Common myeloid progenitor, CD34-positive (primary cell): ENCODE data around the gene HOXA10.

Experiments
- CTCF ChIA-PET: fragments of 350-600 bp; sonication (Branson Sonifier 250); formaldehyde crosslinking; loops from one replicate; lab custom pipeline; 2021; ENCODE audit warnings: antibody characterized with exemption; lab: Charles Lee
- POLR2A ChIA-PET: fragments of 350-600 bp; sonication (Branson Sonifier 250); formaldehyde crosslinking; loops from one replicate; lab custom pipeline; 2021; ENCODE audit warnings: antibody characterized with exemption; lab: Charles Lee
- DNase-seq, 3 donors: peaks; one replicate each; pipeline versions ENCODE4 v3.0.0 to v3.0.0-alpha.2; 2013
- H3K27ac ChIP-seq, 2 experiments: 1 replicate in 1 of 2; 2 replicates in 1 of 2; pipeline ENCODE4 v1.7.0; 2013; ENCODE audit warnings: inconsistent platforms in 2 of 2, low read length in 2 of 2, mild to moderate bottlenecking in 2 of 2, low read depth in 1 of 2, moderate library complexity in 1 of 2; ENCODE audit not compliant: severe bottlenecking in 2 of 2, insufficient read depth in 1 of 2, poor library complexity in 1 of 2
- H3K27me3 ChIP-seq, 5 experiments: replicated peaks in 2 of 5; 1 replicate in 3 of 5; 2 replicates in 2 of 5; pipeline versions ENCODE4 v1.6.1 to v1.7.0; 2013; ENCODE audit warnings: low read length in 4 of 5, mild to moderate bottlenecking in 2 of 5, moderate library complexity in 2 of 5, inconsistent platforms in 1 of 5; ENCODE audit not compliant: insufficient read depth in 5 of 5, control insufficient read depth in 4 of 5
- H3K36me3 ChIP-seq, 4 experiments: 1 replicate in 2 of 4; 2 replicates in 2 of 4; pipeline versions ENCODE4 v1.6.1 to v1.7.0; 2013; ENCODE audit warnings: low read length in 3 of 4, control low read depth in 1 of 4, mild to moderate bottlenecking in 1 of 4; ENCODE audit not compliant: control insufficient read depth in 4 of 4, insufficient read depth in 4 of 4
- H3K4me1 ChIP-seq, 4 experiments: 1 replicate in 3 of 4; 2 replicates in 1 of 4; pipeline versions ENCODE4 v1.6.1 to v1.7.1; 2013; ENCODE audit warnings: low read length in 3 of 4, mild to moderate bottlenecking in 3 of 4, control low read depth in 1 of 4, inconsistent platforms in 1 of 4, moderate library complexity in 1 of 4; ENCODE audit not compliant: control insufficient read depth in 4 of 4, insufficient read depth in 4 of 4; ENCODE audit errors: control extremely low read depth in 1 of 4
- H3K4me3 ChIP-seq, 7 experiments: 1 replicate in 4 of 7; 2 replicates in 3 of 7; pipeline versions ENCODE4 v1.5.1 to v1.7.0; 2013; ENCODE audit warnings: mild to moderate bottlenecking in 7 of 7, low read length in 6 of 7, moderate library complexity in 6 of 7, inconsistent platforms in 2 of 7, low read depth in 2 of 7, control low read depth in 1 of 7; ENCODE audit not compliant: insufficient read depth in 4 of 7, control insufficient read depth in 1 of 7; ENCODE audit errors: extremely low read depth in 1 of 7
- H3K9me3 ChIP-seq, 5 experiments: 1 replicate in 4 of 5; 2 replicates in 1 of 5; pipeline versions ENCODE4 v1.6.1 to v1.7.1; 2013; ENCODE audit warnings: low read length in 4 of 5, mild to moderate bottlenecking in 2 of 5, inconsistent platforms in 1 of 5, low read depth in 1 of 5, moderate library complexity in 1 of 5; ENCODE audit not compliant: control insufficient read depth in 4 of 5, insufficient read depth in 2 of 5; ENCODE audit errors: control extremely low read depth in 1 of 5
- WGBS: methylation state at CpG from one replicate; pipeline ENCODE4 v1.1.5; 2013; ENCODE audit not compliant: insufficient coverage; 5-methylcytosine and 5-hydroxymethylcytosine counted together

HOXA10 gene

DNA sequence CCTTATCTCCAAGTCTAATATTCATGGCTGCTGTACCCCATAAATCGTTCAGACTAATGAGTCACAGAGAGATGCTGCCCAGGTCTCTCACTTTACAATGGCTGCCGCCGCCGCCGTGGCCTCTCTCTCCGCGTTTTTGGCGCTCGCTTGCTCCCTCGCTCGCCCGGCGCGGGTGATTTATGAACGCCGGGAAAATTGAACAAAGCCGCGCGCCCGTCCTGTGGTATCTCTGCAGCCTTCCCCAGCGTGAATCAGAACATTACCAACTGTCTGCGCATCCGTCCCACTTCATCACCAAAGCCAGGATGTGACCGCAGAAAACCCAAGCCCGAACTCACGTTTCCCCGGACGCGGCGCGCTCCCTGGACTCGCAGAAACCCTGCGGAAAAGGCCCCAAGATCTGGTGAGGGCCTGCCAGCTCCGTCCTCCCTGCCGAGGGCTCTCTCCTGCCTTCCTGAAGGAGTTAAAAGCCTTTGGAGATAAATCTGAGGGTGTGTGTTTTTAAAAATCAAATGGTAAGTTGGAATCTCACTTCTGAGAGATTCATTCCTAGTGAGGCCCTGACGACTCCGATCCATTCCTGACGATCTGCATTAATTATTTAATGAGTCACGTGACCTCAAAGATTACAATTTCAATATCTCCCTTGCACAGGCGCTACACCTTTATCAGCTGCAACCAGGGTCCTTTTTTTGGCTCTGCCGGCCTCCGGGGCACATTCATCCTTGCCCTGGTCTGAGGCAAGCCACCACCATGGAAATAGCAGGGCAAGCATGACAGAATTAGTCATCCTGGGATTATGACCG lies 49.8 kb downstream of the HOXA10 start:
- 94% methylated on average over 36 of the region's 43 CpGs for WGBS
- Histone ChIP-seq H3K4me1 (peaks cover 0 to 5% (median 0%) of the 10 kb centered on the region in 4 experiments), H3K27ac (no peak overlapping the region), H3K27me3 (no peaks in the 10 kb centered on the region), H3K9me3 (no peaks in the 10 kb centered on the region), H3K36me3 (peaks cover 8 to 94% (median 66%) of the 10 kb centered on the region in 4 experiments), H3K4me3 (no peak overlapping the region)
- ChIA-PET POLR2A (no interaction called here), CTCF (no interaction called here)
- no peak for DNase-seq

DNA sequence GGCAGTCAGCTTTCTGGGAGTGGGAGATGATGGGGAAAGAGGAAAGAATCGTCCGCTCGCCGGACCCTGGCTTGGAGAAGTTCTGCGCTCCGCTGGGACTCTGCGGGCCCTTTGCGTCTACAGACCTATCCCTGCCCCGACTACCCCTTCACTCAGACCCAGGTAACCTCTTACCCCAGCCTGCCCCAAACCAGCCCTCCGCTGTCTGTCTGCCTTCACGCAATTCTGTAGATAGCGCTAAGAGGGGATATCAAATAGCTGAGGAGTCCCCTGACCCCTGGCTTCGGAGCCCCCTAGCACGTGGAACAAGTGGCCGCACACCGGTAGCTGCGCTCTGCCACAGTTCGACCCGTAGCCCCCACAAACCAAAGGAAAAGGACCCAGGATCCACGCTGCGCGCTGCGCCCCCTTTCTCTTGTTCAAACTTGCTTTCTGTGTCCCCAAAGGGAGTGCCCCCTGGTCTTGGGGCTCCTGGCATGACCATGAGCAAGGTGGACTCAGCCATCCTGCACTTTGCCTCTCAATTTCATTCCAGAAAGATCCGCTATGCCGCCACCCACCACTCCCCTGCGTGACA lies 50.6 kb downstream of the HOXA10 start:
- no peak overlapping the region for H3K4me3 ChIP-seq
- 98% methylated on average over 15 of the region's 26 CpGs for WGBS

DNA sequence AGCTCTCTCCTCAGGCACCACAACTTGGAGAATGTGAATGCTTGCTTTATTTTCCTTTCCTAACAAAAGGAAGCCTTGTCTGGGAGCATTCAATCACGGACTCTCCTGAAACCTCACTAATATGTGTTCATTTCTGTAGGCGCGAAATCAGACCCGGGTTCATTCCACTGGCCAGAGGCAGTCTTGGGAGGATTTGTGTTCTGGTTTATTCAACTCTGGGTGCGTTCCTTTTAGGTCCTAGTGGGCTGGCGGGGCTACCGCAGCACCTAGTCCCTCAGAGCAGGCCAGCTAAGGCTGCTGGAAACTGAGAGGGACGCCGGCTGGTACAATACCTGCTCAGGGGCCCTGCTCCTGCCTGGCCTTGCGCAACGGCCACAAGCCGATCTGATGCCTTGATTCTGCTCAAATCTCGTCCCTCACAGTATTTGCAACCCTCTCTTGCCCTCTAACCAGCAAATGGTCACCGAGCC lies 51.1 kb downstream of the HOXA10 start:
- 91% methylated on average over 14 of the region's 14 CpGs for WGBS
- POLR2A ChIA-PET, result interaction anchor here (0.6 kb wide), 1 partner anchor 11 kb away, joined by 4 read pairs; no protein-coding TSS in a partner anchor
- Histone ChIP-seq H3K4me1 (peaks cover 0 to 5% (median 0%) of the 10 kb centered on the region in 4 experiments), H3K9me3 (no peaks in the 10 kb centered on the region), H3K27me3 (no peaks in the 10 kb centered on the region), H3K27ac (no peak overlapping the region), H3K4me3 (no peak overlapping the region), H3K36me3 (peaks cover 6 to 93% (median 67%) of the 10 kb centered on the region in 4 experiments)
- CTCF ChIA-PET, result no interaction called here
- DNase-seq, result no peak

More for the DNA sequence above, 50.6 kb downstream of the HOXA10 start:
- Histone ChIP-seq H3K27ac (no peak overlapping the region), H3K27me3 (no peaks in the 10 kb centered on the region), H3K4me1 (peaks cover 0 to 5% (median 0%) of the 10 kb centered on the region in 4 experiments), H3K9me3 (no peaks in the 10 kb centered on the region), H3K36me3 (peaks cover 8 to 94% (median 66%) of the 10 kb centered on the region in 4 experiments)
- CTCF ChIA-PET, result no interaction called here
- no peak for DNase-seq
- POLR2A ChIA-PET, result no interaction called here

DNA sequence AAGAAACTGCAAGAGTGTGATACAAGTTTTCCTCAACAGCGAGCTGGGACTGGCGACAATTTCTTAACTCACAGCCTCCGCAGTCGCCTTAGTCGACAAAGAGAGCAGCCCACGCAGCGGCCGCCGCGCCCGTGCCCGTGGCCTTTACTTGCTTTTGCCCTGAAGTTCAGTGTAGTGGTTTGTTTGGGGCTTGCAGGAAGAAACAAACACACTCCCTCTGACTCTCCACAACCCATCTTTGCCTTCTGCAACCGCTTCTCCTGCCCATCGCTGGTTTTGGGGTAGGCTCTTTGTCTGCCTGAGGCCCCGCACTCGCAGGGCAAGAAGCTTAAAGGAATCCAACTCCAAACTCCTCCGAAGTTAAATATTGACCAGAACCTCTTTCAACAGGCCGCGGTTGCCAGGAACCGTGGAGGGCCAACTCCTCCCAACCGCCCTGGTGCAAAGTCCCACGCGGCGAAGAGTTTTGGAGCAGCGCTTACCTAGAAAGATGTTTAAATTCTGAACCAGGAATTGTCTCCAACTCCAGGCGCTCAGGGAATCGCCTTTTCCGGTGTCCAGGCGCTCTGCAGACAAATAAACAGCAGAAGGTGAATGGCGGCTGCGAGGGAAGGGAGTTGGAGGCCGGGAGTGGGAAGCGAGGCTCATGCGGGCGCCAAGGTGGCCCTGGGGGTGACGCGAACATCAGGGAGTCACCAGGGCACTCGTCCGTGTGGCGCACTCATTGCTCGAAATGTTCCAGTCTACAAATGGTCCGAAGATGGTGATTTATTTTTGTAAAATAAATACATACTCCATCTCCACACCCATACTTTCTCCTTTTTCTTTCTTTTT lies 51.8 kb downstream of the HOXA10 start:
- Histone ChIP-seq H3K4me3 (no peak overlapping the region), H3K27ac (no peak overlapping the region), H3K9me3 (no peaks in the 10 kb centered on the region), H3K36me3 (peaks cover 6 to 95% (median 74%) of the 10 kb centered on the region in 4 experiments), H3K4me1 (peaks cover 0 to 5% (median 0%) of the 10 kb centered on the region in 4 experiments), H3K27me3 (no peaks in the 10 kb centered on the region)
- 95% methylated on average over 25 of the region's 42 CpGs for WGBS
- ChIA-PET CTCF (no interaction called here), POLR2A (interaction anchor here (0.6 kb wide), 1 partner anchor 12 kb away, joined by 4 read pairs; no protein-coding TSS in a partner anchor)
- DNase-seq, result no peak

DNA sequence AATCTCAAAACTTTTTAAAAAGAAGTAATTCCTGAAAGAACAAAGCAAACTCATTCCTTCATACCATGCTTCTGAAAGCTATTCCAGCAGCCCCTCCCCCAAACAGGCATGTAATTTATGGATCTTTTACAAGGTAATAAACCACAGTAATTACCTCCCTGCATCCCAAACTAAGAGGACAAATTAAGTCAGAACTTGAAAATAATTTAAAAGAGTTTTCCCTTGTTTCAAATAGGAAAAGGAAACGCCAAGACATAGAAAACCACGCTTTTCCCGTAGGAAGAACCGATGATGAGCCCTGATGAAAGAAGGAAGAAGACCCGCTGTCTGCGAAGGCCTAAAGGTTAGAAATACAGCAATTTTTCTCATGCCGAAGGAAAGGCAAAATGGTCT lies 52.4 kb downstream of the HOXA10 start:
- H3K36me3 ChIP-seq, result peaks cover 6 to 94% (median 75%) of the 10 kb centered on the region in 4 experiments
- no peak overlapping the region for H3K27ac ChIP-seq
- H3K9me3 ChIP-seq, result no peaks in the 10 kb centered on the region
- no peak for DNase-seq
- no peak overlapping the region for H3K4me3 ChIP-seq
- ChIA-PET CTCF (no interaction called here), POLR2A (no interaction called here)
- H3K27me3 ChIP-seq, result no peaks in the 10 kb centered on the region
- WGBS, result 97% methylated on average over 7 of the region's 7 CpGs
- H3K4me1 ChIP-seq, result peaks cover 0 to 5% (median 0%) of the 10 kb centered on the region in 4 experiments
